A549 (cell line): Measurements from ENCODE around the gene ERMARD. TPM values are rescaled to one million over a fixed set of nuclear protein-coding genes. Genes with fewer than 3 reads are reported as not detected.

ENCODE experiments used
- ATAC-seq, 2 experiments: fragments of 200-7000 bp in 1 of 2; fragments of >200 bp in 1 of 2; cut with Nextera tagmentation in 1 of 2; cut with Tn5 transposase in 1 of 2; 3 replicates each; pipeline versions ENCODE4 v1.8.0 to v1.9.1; 2018 to 2020; ENCODE audit warnings: mild to moderate bottlenecking in 1 of 2, moderate library complexity in 1 of 2
- CTCF ChIA-PET: fragments of 300-600 bp; sonication (Branson Sonifier 250); formaldehyde crosslinking; extraction: SDS; loops from one replicate; lab custom pipeline; 2021; ENCODE audit warnings: antibody characterized with exemption, inconsistent platforms; lab: Yijun Ruan, JAX
- POLR2A ChIA-PET: fragments of 350-600 bp; formaldehyde crosslinking; extraction: SDS; loops from one replicate; lab custom pipeline; 2021; ENCODE audit warnings: antibody characterized with exemption, inconsistent platforms; lab: Yijun Ruan, JAX
- DNase-seq, 2 experiments: peaks; one replicate each; pipeline versions ENCODE4 v3.0.0 to v3.0.0-alpha.2; 2011 to 2016; ENCODE audit warnings: low read depth in 1 of 2, low spot score in 1 of 2
- FAIRE-seq: peaks from 2 replicates; lab custom pipeline; 2011; peaks lifted over from hg19 to GRCh38; lab: Jason Lieb, UNC
- H3K27ac ChIP-seq, 2 experiments: fragments of >200 bp; sonication (Bioruptor Twin); formaldehyde crosslinking; 3 replicates each; pipeline ENCODE4 v1.5.1; 2016 to 2017
- H3K4me1 ChIP-seq: fragments of >200 bp; sonication (Bioruptor Twin); formaldehyde crosslinking; 3 replicates; pipeline ENCODE4 v1.6.1; 2016
- H3K4me2 ChIP-seq: fragments of >200 bp; sonication (Bioruptor Twin); formaldehyde crosslinking; 3 replicates; pipeline ENCODE4 v1.6.1; 2016
- H3K4me3 ChIP-seq: fragments of >200 bp; sonication (Bioruptor Twin); formaldehyde crosslinking; 3 replicates; pipeline ENCODE4 v1.5.1; 2016
- H3K9me3 ChIP-seq: fragments of >200 bp; sonication (Bioruptor Twin); formaldehyde crosslinking; 3 replicates; pipeline ENCODE4 v1.6.1; 2016
- CBX8 ChIP-seq: fragments of 200-600 bp; sonication (generic); IDR thresholded peaks from 2 replicates; pipeline ENCODE4 v1.6.1; 2016
- EHF ChIP-seq: fragments of 250-450 bp; sonication (Bioruptor Pico); IDR thresholded peaks from 2 replicates; pipeline ENCODE4 v1.5.0; 2020; ENCODE audit warnings: mild to moderate bottlenecking
- FOXS1 ChIP-seq: fragments of 250-450 bp; sonication (Bioruptor Pico); IDR thresholded peaks from 2 replicates; pipeline ENCODE4 v1.5.0; 2020; ENCODE audit warnings: mild to moderate bottlenecking, moderate library complexity
- GATA3 ChIP-seq: IDR thresholded peaks from 2 replicates; pipeline ENCODE4 v1.6.1; 2012; ENCODE audit warnings: borderline replicate concordance
- HOXA7 ChIP-seq: fragments of 250-450 bp; sonication (Bioruptor Pico); IDR thresholded peaks from 2 replicates; pipeline ENCODE4 v1.5.0; 2020; ENCODE audit warnings: mild to moderate bottlenecking, moderate library complexity
- JUNB ChIP-seq: fragments of >200 bp; sonication (Bioruptor Twin); formaldehyde crosslinking; IDR thresholded peaks from 2 replicates; pipeline ENCODE4 v1.6.1; 2016
- KDM1A ChIP-seq: fragments of 200-600 bp; sonication (generic); IDR thresholded peaks from 2 replicates; pipeline ENCODE4 v1.6.1; 2016; ENCODE audit warnings: low read depth, mild to moderate bottlenecking
- NFE2L2 ChIP-seq: fragments of 150-350 bp; conservative IDR thresholded peaks from 2 replicates; pipeline ENCODE4 v1.6.1; 2014; ENCODE audit warnings: low read length
- POLR2AphosphoS2 ChIP-seq: conservative IDR thresholded peaks from 2 replicates; pipeline ENCODE4 v1.6.1; 2012; ENCODE audit warnings: low read length, improper control_type of control experiment, inconsistent platforms
- RAD21 ChIP-seq, 2 experiments: fragments of >200 bp in 1 of 2; sonication (Bioruptor Twin) in 1 of 2; formaldehyde crosslinking in 1 of 2; IDR thresholded peaks in 1 of 2; conservative IDR thresholded peaks in 1 of 2; 2 replicates in 1 of 2; 3 replicates in 1 of 2; pipeline ENCODE4 v1.6.1; 2012 to 2018; ENCODE audit warnings: inconsistent platforms in 1 of 2
- RARB ChIP-seq: fragments of 250-450 bp; sonication (Bioruptor Pico); IDR thresholded peaks from 2 replicates; pipeline ENCODE4 v1.8.0; 2021; ENCODE audit warnings: mild to moderate bottlenecking, moderate library complexity
- RCOR1 ChIP-seq: fragments of 150-350 bp; IDR thresholded peaks from 2 replicates; pipeline ENCODE4 v1.6.1; 2014; ENCODE audit warnings: antibody characterized with exemption, low read length, low read depth
- RFX5 ChIP-seq: fragments of 450-650 bp; IDR thresholded peaks from 2 replicates; pipeline ENCODE4 v1.7.1; 2014; ENCODE audit warnings: antibody characterized with exemption, mild to moderate bottlenecking, moderate library complexity
- RNF2 ChIP-seq: fragments of 200-600 bp; sonication (generic); IDR thresholded peaks from 2 replicates; pipeline ENCODE4 v1.6.1; 2016; ENCODE audit warnings: low read depth, mild to moderate bottlenecking, antibody characterized with exemption, moderate library complexity, borderline replicate concordance
- SMC3 ChIP-seq: fragments of >200 bp; sonication (Bioruptor Twin); formaldehyde crosslinking; IDR thresholded peaks from 3 replicates; pipeline ENCODE4 v1.6.1; 2018; ENCODE audit warnings: inconsistent platforms
- SREBF2 ChIP-seq: fragments of 450-650 bp; IDR thresholded peaks from 2 replicates; pipeline ENCODE4 v1.6.1; 2014; ENCODE audit warnings: mild to moderate bottlenecking, moderate library complexity
- ZC3H11A ChIP-seq: fragments of 450-650 bp; IDR thresholded peaks from 2 replicates; pipeline ENCODE4 v1.6.1; 2014; ENCODE audit warnings: antibody characterized with exemption, mild to moderate bottlenecking
- WGBS: methylation state at CpG from one replicate; pipeline ENCODE4 v1.1.6; 2017; ENCODE audit errors: missing lambda C conversion rate; 5-methylcytosine and 5-hydroxymethylcytosine counted together
- polyA plus RNA-seq, 4 experiments: library from polyadenylated mRNA; depleted of rRNA in 3 of 4; stranded (reverse); fragments of >200 nt; fragmentation: RNase III in 1 of 4; extraction: RNeasy Plus Mini Kit Qiagen cat#74134 plus additional on column Dnase treatment in 1 of 4; gene quantifications; 2 replicates in 3 of 4; 3 replicates in 1 of 4; pipeline ENCODE4 v1.2.3, GENCODE V29; 2011 to 2017
- TF ChIP-seq, protein P1 (sequence below): fragments of 200-600 bp; sonication (generic); IDR thresholded peaks from 2 replicates; pipeline ENCODE4 v1.6.1; 2016; ENCODE audit warnings: antibody characterized with exemption, mild to moderate bottlenecking, moderate library complexity
- TF ChIP-seq, protein P2 (sequence below): fragments of 250-450 bp; sonication (Bioruptor Pico); IDR thresholded peaks from 2 replicates; pipeline ENCODE4 v1.5.0; 2020; ENCODE audit warnings: low read depth, mild to moderate bottlenecking, moderate library complexity
- TF ChIP-seq, protein P3 (sequence below): IDR thresholded peaks from 2 replicates; pipeline ENCODE4 v1.6.1; 2012; ENCODE audit warnings: low read depth, borderline replicate concordance
- TF ChIP-seq, protein P4 (sequence below): fragments of >200 bp; sonication (Bioruptor Twin); formaldehyde crosslinking; IDR thresholded peaks from 2 replicates; pipeline ENCODE4 v1.6.1; 2016
- TF ChIP-seq, protein P5 (sequence below): IDR thresholded peaks from 2 replicates; pipeline ENCODE4 v1.6.1; 2012

The ERMARD gene
- polyA plus RNA-seq, 2 of the 4 experiments (the other 2 are of a cell fraction) = 8.5 to 22.5 TPM

DNA sequence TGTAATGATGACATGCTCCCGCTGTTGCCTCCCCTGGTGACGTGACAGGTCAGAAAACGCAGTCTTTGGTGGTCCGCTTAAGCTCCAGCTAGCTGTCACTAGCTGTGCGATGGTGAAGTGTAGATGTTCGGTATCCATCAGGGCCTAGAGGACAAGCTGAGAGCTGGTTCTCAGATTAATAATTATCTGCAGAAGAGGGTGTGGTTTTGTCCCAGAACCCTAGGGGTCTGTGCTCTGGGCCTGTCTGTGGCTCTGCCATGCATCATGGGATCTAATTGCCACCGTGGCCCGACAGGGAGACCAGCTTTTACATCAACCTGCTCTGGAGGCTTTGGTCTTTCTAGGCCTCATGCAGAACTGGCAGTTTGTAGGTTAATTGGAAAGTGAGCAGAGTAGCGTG is 34.1 kb downstream of the ERMARD start:
- TF ChIP-seq KDM1A = no peak
- TF ChIP-seq, protein P1, sequence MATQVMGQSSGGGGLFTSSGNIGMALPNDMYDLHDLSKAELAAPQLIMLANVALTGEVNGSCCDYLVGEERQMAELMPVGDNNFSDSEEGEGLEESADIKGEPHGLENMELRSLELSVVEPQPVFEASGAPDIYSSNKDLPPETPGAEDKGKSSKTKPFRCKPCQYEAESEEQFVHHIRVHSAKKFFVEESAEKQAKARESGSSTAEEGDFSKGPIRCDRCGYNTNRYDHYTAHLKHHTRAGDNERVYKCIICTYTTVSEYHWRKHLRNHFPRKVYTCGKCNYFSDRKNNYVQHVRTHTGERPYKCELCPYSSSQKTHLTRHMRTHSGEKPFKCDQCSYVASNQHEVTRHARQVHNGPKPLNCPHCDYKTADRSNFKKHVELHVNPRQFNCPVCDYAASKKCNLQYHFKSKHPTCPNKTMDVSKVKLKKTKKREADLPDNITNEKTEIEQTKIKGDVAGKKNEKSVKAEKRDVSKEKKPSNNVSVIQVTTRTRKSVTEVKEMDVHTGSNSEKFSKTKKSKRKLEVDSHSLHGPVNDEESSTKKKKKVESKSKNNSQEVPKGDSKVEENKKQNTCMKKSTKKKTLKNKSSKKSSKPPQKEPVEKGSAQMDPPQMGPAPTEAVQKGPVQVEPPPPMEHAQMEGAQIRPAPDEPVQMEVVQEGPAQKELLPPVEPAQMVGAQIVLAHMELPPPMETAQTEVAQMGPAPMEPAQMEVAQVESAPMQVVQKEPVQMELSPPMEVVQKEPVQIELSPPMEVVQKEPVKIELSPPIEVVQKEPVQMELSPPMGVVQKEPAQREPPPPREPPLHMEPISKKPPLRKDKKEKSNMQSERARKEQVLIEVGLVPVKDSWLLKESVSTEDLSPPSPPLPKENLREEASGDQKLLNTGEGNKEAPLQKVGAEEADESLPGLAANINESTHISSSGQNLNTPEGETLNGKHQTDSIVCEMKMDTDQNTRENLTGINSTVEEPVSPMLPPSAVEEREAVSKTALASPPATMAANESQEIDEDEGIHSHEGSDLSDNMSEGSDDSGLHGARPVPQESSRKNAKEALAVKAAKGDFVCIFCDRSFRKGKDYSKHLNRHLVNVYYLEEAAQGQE = no peak
- no peak for TF ChIP-seq NFE2L2
- WGBS = 93% methylated on average over 9 of the region's 9 CpGs
- ATAC-seq (no peak), FAIRE-seq (no peak), DNase-seq (no peak)
- H3K4me1 ChIP-seq = 0 out of 3 replicates have a peak, but pooled peaks cover 5% of the 10 kb centered on the region
- no peak overlapping the region for H3K27ac ChIP-seq
- ChIA-PET CTCF (interaction anchor here (0.9 kb wide), 1 partner anchor 46 kb away, joined by 3 read pairs; no protein-coding TSS in a partner anchor), POLR2A (interaction anchor here (0.6 kb wide), 1 partner anchor 50 kb away, joined by 3 read pairs; no protein-coding TSS in a partner anchor)
- H3K4me2 ChIP-seq = no peak overlapping the region
- no peaks in the 10 kb centered on the region for H3K9me3 ChIP-seq
- H3K4me3 ChIP-seq = no peak overlapping the region

DNA sequence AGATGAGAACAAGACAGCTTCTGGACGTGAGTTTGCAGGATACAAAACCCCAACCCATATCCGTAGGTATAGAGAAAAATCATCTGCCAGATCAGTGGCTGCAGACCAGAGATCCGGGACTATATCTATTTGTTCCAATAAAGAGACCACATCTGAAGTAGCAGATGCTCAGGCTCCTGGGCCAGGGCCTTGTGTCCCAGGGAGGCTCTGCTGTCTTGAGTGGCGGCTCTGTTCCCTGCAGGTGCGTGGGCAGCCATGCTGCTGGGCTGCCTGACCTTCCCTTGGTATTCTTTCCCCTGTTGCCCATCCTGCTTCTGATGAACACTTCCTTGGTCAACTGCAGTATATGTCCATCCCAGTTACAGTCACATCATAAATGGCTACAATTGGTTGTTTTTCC is 34.9 kb downstream of the ERMARD start:
- DNase-seq = no peak
- 81% methylated on average over 5 of the region's 5 CpGs for WGBS
- H3K9me3 ChIP-seq = no peaks in the 10 kb centered on the region
- CTCF ChIA-PET = interaction anchor here (0.9 kb wide), 1 partner anchor 45 kb away, joined by 3 read pairs; no protein-coding TSS in a partner anchor
- TF ChIP-seq HOXA7 (CRISPR knock-in tag) (no peak), ZC3H11A (no peak), EHF (CRISPR knock-in tag) (no peak)
- TF ChIP-seq, all 56 proteins: peak for 0
- POLR2A ChIA-PET = no interaction called here
- no peak for ATAC-seq
- H3K4me3 ChIP-seq = no peak overlapping the region
- no peak for FAIRE-seq
- 0 out of 3 replicates have a peak, but pooled peaks cover 5% of the 10 kb centered on the region for H3K4me1 ChIP-seq
- no peak overlapping the region for H3K27ac ChIP-seq
- no peak overlapping the region for H3K4me2 ChIP-seq

DNA sequence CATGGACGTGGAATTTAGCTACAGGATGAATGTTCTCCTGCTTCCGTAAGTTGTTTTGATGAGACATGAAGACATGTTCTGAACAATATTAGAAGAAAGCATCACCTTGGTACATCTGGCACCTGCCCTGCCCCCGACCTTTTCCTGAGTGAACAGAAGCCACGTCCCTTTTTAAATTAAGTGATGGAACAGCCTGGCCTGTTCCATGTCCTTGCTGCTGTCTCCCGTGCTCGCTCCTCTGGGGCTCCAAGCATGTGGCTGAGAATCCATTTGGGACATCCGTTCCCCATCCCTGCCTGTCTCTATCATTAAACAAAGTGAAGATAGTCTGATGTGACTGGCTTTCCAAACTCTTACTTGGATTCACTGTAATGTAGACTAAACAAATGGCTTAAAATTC is 36.4 kb downstream of the ERMARD start:
- TF ChIP-seq, protein P2, sequence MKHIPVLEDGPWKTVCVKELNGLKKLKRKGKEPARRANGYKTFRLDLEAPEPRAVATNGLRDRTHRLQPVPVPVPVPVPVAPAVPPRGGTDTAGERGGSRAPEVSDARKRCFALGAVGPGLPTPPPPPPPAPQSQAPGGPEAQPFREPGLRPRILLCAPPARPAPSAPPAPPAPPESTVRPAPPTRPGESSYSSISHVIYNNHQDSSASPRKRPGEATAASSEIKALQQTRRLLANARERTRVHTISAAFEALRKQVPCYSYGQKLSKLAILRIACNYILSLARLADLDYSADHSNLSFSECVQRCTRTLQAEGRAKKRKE = no peak
- DNase-seq (no peak), FAIRE-seq (no peak), ATAC-seq (no peak)
- Histone ChIP-seq H3K9me3 (no peaks in the 10 kb centered on the region), H3K4me2 (no peak overlapping the region), H3K27ac (no peak overlapping the region), H3K4me3 (no peak overlapping the region), H3K4me1 (0 out of 3 replicates have a peak, but pooled peaks cover 5% of the 10 kb centered on the region)
- CTCF ChIA-PET = no interaction called here
- POLR2A ChIA-PET = no interaction called here
- 87% methylated on average over 7 of the region's 7 CpGs for WGBS

DNA sequence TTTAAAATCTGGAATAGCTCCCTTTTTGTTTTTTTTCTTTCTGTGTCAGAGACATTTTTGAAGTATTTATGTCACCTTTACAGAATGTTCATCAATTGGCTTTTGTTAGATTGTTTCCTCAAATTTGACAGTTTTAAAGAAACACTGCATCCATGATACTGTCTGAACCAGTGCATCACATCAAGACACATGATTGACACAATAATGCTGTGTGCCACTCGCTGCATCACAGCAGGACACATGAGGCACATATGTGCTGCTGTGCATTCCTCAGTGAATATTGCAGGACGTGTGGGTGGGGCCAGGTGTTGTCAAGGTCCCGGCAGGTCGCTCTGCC is 37.4 kb downstream of the ERMARD start:
- H3K4me1 ChIP-seq = 0 out of 3 replicates have a peak, but pooled peaks cover 5% of the 10 kb centered on the region
- TF ChIP-seq POLR2AphosphoS2 (no peak), SREBF2 (no peak), RARB (CRISPR knock-in tag) (no peak), CBX8 (no peak), JUNB (no peak), RFX5 (no peak), GATA3 (no peak), RAD21 (conservative IDR thresholded peaks at IDR 0.05 in 1 of 2, IDR thresholded peaks at IDR 0.05 in 1 of 2) (no peak), EHF (CRISPR knock-in tag) (no peak), RNF2 (no peak), SMC3 (no peak), FOXS1 (CRISPR knock-in tag) (no peak), NFE2L2 (no peak), RCOR1 (no peak)
- TF ChIP-seq, protein P3, sequence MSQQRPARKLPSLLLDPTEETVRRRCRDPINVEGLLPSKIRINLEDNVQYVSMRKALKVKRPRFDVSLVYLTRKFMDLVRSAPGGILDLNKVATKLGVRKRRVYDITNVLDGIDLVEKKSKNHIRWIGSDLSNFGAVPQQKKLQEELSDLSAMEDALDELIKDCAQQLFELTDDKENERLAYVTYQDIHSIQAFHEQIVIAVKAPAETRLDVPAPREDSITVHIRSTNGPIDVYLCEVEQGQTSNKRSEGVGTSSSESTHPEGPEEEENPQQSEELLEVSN = no peak
- TF ChIP-seq, protein P4, sequence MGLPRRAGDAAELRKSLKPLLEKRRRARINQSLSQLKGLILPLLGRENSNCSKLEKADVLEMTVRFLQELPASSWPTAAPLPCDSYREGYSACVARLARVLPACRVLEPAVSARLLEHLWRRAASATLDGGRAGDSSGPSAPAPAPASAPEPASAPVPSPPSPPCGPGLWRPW = no peak
- TF ChIP-seq, protein P5, sequence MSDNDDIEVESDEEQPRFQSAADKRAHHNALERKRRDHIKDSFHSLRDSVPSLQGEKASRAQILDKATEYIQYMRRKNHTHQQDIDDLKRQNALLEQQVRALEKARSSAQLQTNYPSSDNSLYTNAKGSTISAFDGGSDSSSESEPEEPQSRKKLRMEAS = no peak
- TF ChIP-seq, all 56 proteins: peak for 0
- Histone ChIP-seq H3K4me3 (no peak overlapping the region), H3K9me3 (no peaks in the 10 kb centered on the region), H3K4me2 (no peak overlapping the region), H3K27ac (no peak overlapping the region)
- ChIA-PET CTCF (interaction anchor here (1.2 to 2.8 kb wide), 3 partner anchors 11 to 740 kb away, joined by 4 to 23 read pairs (median 8); no protein-coding TSS in a partner anchor), POLR2A (no interaction called here)
- FAIRE-seq (no peak), ATAC-seq (no peak), DNase-seq (no peak)
- WGBS = 78% methylated on average over 4 of the region's 4 CpGs
